ENCODE measurements around the gene CACNA1C.

CACNA1C gene

DNA sequence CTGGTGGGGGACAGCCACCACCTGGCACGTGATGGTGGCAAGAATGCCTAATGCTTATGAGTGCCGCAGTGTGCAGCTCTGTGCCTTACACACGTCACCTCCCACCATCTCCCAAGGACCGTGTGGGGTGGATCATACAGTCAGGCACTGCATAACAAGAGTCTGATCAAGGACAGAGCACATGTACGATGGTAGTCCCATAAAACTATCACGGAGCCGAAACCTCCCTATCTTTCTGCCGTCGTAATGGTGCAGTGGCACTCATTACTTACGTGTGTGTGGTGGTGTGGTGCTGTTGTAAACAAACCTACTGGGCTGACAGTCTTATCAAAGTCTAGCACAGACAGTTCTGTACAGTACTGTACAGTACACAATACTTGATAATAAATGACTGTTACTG, 89.3 kb downstream of the CACNA1C start:
- no peak for DNase-seq

DNA sequence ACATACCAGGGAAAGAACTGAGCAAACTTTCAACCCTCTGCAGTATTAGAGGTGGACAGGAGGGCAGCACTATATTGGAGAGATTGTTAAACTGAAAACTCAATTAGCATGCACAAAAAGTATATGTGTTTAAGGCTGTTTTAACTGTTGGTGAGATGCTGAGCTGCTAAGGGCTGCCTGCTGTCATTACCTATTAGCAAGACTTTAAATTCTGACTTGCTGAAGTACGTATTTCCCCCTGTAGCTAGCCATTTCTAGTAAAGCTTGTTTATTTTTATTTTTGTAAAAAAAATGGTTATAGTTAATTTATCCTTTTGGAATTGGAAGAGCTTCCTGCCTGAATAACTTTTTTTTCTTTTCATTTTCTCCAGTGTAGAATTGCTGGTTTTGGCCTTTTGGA, 92.2 kb downstream of the CACNA1C start:
- no peak for DNase-seq

DNA sequence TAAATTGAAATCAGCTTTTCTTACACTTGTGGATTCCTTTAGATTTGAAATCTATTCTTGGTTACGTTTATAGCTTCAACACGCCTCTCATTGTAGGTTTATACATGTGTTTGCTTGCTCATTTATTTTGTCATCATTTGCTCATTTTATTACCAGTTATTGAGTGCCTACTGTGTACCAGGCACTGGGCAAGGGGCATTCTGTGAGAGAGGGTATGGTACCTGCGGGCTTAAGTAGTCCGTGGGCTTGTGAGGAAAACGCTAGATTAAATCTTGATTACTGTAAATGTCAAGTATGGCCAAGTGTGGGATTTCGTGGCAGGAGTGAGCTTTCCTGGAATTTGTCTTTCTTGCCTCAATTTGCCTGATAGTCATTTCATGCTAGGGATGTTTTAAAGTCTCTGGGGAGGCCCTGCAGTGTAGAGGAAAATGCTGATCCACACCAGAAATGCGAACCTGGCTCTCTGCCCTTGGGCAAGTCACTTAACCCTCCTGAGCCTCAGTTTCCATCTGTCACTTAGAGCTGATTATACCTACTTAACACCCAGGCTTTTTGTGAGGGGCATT, 92.7 kb downstream of the CACNA1C start:
- DNase-seq: no peak

DNA sequence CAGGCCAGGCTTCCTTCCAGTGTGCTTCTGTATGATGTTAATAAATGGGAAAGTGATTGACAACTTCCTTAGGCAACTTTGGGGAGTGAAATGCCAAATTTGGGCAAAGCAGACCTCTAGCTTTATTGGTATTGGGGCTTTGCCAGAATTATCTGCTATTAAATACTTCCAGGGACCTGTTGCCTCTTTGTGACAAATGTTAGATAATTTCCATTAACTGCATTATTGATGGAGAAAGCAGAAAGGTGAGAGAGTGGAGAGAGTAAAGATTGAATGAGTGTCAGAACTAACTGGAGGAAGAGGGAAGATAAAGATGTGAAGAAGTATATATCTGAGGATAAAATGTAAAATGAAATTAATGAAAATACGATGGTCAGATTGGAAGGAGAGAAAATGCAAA, 94.5 kb downstream of the CACNA1C start:
- DNase-seq: no peak

DNA sequence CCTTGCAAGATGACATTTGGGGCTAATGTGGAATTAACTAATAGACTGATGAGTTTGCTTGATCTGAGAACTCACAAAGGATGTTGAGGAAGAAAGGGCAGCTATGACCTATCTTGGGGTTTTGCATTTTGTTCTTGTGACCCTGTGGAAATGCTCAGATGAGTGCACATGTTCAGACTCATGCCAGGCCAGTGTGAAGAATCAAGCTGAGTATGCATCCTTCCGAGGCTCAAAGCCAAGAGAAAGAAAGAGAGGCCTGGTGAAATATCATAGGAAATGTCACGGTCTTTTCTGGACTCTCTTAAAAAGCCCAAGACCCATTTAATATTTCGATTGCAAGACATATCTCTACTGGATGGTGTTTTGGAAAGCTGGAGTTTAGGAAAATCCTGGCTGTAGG, 96.3 kb downstream of the CACNA1C start:
- DNase-seq: no peak

DNA sequence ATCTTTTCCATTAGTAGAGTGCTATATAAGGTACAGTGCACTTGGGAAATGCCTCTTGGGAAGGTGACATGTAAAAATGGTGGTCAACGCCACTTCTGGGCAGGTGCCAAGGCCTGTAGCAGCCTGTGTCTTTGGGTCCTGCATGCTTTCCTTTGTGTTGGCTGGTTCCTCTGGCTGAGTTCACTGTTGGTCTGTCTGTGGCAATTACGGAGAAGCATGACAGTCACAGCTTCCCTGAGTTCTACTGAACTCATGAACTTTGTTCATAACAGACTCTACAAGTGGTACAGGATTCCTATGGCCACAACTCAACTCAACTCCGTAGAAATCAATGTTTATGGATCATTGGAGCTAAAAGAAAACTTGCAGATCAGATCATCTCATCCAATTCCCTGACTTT, 98.0 kb downstream of the CACNA1C start:
- no peak for DNase-seq

DNA sequence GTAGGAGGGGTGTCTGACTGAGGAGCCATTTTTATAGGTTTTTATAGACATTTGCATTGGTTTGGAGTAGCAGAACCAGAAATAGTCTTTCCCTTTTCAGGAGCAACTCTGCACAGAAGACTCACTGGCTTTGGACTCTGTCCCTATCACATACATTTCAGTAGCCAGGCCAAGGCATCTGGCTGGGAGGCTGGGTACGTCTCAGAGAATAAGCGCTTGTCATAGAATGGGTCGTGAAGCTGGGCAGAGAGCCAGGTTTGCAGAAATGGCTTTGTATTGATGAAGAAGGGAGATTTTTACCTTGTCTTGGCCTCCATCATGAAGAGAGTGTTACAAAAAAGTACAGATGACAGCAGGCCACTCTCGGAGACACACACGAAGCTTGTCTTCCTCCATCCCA, 98.6 kb downstream of the CACNA1C start:
- no peak for DNase-seq

DNA sequence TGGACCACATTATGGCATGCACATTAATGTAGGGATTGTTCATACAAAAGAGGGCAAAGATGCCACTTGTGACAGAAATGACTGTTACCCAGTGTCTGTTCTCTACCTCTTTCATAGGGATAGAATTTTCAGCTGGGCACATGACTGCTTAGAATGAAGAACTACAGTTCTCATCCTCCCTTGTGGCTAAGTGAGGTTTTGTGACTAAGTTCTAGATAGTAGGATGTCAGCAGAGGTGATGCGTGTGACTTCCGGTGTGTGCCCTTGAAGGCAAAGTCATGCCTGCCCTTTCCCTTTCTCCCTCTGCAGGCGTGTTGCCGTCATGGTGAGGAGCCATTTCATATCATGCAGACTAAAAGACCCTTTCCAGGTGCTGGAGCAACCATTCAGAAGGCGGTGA, 99.3 kb downstream of the CACNA1C start:
- no peak for DNase-seq

DNA sequence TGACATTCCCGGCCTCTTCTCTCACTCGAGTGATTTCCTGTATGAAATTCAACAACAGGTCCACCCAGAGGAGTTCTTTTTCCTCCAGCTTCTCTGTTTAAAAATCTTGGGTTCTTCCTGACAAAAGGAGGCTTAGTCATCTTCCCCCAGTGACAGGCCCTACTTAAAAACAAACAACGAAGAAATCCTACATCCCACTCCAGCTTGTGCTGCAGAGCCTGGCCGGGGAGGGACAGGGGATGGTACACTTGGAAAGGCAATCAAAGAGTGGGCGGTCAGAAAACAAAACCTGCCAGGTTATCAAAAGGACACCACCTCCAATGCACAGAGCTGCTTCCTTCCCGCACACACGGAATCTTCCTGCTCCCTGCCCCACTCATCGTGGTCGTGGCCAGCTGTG, 101.3 kb downstream of the CACNA1C start:
- no peak for DNase-seq

DNA sequence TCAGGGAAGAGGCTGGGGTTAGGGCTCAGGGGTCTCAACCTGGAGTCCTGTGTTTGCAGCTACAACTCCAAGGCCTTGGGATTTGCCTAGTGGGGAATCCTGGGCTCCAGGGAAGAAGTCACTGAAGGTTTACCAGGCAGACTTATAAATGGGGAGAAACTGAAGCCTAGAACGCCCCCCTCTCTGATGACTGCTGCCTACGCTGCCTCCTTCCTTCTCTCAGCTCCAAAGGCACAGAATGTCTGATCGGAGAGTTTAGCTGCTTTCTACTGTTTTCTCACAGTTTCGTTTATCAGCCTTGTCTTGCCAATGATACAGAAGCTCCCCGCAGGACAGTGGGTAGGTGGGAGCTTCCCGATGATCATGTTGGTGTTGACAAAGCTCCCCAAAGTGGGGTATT, 101.7 kb downstream of the CACNA1C start:
- DNase-seq: no peak

DNA sequence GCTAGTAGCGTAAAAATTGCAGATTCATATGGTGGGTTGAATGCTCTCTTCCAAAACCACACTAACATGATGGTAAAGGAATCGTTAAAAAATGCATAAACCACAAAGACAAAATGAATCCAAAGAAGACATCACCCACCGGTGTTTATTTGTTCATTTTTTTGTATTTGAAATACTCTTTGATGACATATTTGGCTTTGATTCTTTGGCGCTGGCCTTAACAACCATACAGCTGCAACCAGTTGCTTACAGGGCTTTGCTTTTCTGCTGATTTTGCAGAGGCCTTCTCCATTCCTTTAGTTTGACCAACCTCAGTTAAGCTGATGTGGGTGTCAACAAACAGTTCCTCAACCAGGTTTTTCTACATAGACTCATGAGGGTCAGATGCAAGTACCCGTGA, 103.5 kb downstream of the CACNA1C start:
- DNase-seq: no peak

DNA sequence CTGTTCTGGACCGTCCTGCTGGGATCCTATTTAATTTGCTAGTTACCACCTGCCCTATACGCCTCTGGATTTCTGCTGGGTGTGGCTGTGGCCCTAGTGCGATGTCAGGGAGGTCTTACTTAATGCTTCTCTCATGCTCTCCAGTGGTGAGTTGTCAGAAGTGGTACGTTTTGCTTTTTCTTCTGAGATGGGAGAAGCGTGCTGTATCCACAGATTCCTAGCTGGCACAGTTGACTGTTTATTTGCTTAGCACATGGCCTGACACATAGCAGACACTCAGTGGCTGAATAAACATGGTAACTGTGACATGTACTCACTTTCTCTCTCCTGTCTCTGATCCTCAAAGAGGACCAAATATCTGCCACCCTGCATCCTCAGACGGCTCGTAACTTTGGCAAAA, 107.3 kb downstream of the CACNA1C start:
- no peak for DNase-seq

DNA sequence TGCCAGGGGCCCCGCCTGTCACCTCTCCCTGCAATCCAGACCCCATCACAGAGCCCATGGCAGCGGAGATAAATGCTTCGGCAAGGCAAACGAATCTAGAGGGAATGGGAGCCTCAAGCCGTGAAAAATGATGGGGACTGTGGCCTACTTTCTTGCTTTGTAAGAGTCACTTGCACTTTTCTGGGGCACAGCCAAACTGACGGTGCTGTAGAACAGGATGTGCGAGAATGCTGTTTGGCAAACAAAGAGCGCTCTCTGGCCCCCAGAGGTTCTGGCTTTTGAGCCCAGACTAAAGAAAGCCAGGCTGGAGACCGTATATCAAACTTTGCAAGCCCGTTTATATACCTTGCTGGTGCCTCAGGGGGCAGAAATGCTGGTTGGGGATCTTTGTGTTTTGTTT, 108.7 kb downstream of the CACNA1C start:
- no peak for DNase-seq

DNA sequence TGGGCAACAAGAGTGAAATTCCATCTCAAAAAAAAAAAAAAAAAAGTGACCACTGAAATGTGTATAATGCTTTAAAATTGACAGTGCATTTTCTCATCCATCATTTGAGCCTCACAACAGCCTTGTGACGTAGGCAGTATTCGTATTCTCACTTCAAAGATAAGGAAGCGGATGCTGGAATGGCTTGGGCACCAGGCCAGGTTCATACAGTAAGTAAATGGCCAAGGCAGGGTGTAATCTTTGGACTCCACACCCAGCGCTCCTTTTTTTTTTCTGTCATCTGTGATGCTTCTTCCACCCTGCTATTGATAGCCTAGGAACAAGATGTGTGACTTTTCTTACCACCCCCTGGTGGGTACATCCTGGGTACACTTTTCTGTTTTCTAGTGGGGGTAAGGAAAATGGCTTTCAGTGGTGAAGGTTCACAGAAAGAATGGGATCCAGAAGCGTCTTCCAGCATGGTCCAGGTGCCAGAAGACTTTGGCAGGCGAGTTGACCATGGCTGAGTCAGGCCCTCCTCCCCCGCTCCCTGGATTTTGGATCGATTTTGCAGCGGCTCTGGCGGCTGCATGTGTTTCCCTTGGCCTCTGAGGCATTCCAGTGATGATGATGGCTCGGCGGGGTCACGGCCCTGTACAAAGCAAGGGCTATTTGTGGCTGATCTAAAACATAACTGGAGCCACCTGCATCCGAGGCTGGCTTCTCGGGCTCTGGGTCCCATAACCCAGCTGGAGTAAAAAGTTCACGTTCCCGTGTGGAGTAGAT, 110.6 kb downstream of the CACNA1C start:
- DNase-seq: no peak

DNA sequence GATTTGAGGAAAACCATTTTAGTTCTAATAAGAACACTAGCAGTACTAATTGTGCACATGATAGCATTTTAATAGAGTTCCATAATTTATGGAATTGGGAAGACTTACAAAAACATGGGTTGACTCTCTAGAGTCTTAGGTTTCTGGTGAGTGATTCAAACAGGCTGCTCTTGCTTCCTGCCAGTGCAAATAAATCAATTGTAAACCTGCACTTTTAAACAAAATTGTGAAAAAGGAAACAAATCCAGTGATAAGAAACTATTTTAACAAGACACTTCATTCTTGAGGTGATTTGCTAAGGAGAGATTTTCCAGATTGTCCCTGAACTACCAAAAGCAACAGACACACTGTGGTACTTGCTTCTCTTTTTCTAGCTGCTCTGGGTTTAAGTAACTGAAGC, 112.2 kb downstream of the CACNA1C start:
- DNase-seq: no peak

DNA sequence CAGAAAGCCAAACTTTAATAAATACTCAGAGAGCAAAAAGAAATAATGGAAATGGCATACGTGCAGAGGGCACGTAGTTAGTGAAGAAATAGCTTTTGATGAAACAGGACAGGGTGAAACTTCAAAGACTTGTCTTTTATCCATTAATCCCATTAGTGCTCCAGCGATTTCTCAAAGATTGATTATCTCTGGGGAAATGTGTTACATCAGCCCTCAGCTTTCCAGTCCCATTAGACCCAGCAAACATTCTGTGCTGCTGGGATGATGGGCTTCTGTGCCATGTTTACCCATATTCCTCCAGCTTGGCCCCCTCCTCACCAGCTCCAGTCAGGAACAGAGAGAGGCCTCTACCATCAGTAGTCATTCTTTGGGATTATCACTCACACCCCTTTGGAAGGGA, 113.1 kb downstream of the CACNA1C start:
- DNase-seq: no peak

DNA sequence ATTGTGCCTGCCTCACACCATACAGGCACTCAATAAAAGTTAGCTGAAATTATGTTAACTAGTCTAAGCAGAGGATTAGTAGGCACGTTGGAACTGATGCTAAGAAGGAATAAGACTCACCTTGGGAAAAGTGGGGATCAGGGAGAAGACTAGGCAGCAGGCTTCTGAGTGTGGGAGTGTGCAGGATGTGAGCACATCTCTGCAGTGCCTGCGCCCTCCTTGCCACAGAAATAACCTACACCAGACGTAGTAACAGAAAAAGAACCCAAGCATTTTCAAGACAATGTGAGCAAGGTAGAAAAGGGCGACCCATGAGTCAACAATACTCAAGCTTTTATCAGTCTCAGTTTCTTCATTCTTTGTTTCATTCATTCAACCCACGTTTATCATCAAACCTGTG, 113.9 kb downstream of the CACNA1C start:
- no peak for DNase-seq

DNA sequence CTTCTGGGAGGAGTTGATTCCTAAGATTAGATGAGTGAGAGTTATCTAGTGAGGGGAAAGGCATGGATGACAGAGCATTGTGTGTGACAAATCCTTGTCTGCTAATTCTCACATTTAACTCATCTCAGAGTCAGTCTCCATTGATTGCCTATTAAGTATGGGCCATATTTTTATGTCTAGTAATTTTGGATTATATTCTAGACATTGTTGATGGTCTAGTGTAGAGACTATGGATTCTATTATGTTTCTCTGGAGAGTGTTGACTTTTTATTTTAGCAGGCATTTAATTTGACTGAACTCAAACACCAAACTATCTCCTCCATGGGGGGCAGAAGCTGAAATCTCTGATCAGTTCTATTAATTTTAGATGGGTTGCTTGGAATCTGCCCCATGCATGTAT, 114.4 kb downstream of the CACNA1C start:
- DNase-seq: no peak

DNA sequence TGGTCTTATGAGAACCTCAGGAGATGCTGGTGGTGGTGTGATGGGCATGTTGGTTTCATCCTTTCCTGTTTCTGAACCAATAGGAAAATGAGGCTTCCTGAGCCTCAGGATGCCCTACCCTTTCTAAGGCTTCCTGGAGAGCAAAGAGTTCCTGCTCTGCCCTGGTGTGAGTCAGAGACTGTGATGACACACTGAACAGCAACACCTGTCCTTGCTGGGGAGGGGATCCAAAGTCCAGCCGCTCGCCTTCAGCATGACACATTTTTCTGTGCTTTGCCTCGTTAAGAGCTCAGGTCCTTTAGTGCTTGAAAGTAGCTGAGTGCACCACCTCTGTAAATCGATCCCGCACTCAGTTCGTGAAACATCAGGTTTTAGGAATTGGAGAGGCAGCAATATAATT, 116.0 kb downstream of the CACNA1C start:
- DNase-seq: no peak

DNA sequence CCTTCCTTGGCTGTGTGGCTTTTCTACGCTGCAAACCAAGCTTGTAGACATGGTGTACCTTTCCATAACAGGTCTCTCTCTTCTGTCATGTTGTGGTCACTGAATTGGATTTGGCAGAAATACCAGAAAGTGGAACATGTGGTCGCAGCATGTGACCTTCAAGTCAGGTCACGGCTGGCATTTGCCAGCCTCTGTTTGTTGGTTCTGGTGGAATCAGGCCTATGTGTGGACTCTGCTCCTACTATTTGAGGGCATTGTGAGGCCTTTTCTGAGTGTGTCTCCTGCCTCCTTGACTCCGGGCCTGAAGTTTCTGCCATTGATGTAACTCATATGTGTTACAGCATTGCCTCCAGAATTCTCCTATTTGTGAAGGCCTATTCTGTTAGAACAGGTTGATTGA, 116.7 kb downstream of the CACNA1C start:
- no peak for DNase-seq

DNA sequence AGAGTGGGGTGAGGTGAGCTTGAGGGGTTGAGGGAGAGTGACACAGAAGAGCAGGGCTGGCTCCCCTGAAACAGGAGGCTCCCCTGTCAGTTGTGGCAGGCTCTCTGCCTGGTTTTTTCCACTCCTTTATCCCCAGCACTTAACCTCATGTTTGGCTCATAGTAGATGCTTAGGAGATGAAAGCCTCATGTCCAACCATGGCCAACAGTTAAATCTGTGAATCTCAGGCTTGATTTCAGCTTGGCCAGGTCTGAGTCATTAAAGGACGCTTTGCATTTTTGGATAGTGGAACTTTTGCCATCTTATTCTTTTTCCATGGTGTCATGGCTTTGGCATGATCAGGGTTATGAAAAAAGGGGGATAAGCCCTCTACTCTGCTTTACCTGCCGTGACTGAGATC, 117.2 kb downstream of the CACNA1C start:
- DNase-seq: no peak

DNA sequence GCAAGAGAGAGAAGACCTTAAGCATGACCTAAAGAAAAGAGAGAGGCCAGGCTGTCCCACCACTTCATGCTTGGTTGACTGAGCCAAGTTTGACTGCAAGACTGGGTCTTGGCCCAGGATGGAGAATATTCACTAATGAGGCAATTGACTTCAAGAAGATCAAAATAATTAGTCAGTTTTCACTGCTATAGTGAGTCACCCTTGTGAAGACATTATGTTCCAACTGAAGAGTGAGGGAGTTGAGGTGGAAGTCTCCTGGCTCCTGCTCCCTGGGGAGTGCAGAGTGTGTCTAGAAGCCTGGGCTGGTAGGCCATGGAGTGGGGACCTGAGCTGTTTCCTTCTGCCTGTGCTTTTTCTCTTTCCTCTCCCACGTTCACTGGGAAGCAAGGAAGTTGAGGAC, 117.6 kb downstream of the CACNA1C start:
- no peak for DNase-seq

DNA sequence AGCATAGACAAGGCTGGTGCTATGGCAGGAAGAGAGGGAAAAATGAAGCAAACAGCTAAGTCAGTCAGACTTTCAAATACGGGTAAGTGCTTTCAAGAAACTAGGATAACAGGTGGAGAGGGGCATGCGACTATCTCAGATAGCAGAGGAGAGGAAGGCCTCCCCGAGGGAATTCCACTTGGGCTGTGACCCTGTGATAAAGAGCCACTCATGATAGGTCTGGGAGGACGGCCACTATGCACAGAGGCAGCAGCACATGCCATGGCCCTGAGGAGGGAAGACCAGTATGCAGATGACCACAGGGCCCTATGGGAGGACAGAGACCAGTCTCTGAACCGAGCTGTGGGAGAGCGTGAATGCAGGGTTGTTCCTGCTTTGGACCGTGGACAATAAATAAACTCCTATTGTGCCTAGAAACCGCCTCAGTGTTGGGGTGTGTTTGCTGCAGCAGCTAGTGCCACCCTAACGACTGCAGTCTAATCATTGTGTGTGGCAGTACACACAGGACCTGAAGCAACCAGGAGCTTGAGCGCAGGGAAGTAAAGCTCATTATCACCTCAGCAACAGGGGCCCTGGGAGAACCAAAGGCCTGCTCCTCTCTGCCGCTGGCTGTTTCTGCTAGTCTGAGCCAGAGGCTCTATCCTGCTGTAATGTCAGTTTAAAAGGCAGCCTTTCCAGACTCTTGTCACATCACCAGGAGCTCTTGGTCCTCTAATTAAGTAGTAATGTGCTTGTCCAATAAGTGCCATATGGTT, 119.1 kb downstream of the CACNA1C start:
- no peak for DNase-seq

DNA sequence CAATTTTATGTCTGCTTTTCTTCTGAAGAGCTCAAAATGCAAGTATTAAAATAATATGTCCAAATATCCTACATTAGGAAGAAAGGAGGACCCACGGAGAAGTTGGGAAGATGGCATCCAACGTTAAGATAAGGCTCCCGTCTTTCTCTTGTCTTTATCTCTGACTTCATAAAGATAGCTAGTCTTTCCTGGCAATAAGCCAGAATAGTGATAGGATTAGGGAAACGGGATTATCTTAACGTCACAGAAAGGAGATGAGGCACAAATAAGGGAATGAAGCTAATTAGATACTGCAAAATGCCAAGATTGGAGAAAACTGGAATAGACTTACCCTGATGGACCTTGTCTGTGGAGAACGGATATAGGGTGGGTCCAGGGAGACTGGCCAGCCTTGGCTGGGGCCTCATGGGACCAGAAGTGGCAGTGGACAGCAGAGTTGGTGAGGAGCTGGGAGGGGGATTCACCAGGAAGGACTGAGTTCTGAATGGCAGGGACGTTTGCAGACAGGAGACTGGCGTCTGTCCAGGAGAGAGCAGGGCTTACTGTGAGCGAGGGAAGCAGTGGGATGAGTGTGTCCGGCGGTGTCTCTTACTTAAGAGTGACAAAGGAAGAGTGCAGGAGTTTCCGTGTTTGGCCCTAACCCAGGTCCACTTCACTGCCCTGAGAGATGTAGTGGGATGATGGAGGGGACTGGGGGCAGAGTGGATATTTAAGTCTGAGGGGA, 119.9 kb downstream of the CACNA1C start:
- DNase-seq: no peak

Data from DMS79 (cell line).